Ovary (tissue), 9 donors: ENCODE data around the gene TRIP12. TPM values are rescaled to one million over a fixed set of nuclear protein-coding genes. Genes with fewer than 3 reads are reported as not detected.
"Not testable (repeated sequence)": the region's sequence is repeated elsewhere in the genome, so short reads cannot be mapped to it uniquely, and the experiment has no call there.

Experiments used
- DNase-seq, 5 donors: peaks; one replicate each; pipeline ENCODE4 v3.0.0-alpha.2; 2019 to 2020
- H3K27ac ChIP-seq, 2 donors: fragments of 200-600 bp; one replicate each; pipeline versions ENCODE4 v1.5.1 to v1.8.0; 2019 to 2022
- H3K27me3 ChIP-seq: fragments of 200-600 bp; one replicate; pipeline ENCODE4 v1.8.0; 2022
- H3K36me3 ChIP-seq: fragments of 200-600 bp; sonication (generic); one replicate; pipeline ENCODE4 v1.5.1; 2019
- H3K4me1 ChIP-seq: one replicate; pipeline ENCODE4 v1.8.1; 2013; ENCODE audit warnings: mild to moderate bottlenecking, moderate library complexity; ENCODE audit not compliant: insufficient read depth
- H3K4me3 ChIP-seq: fragments of 200-600 bp; sonication (generic); one replicate; pipeline ENCODE4 v1.5.1; 2017
- H3K9me3 ChIP-seq, 2 donors: fragments of 200-600 bp in 1 of 2; sonication (generic) in 1 of 2; one replicate each; pipeline versions ENCODE4 v1.5.1 to v1.8.1; 2013 to 2019; ENCODE audit warnings: mild to moderate bottlenecking in 1 of 2, moderate library complexity in 1 of 2
- EP300 ChIP-seq: sonication (generic); formaldehyde crosslinking; IDR thresholded peaks from one replicate; pipeline ENCODE4 v1.6.1; 2017; ENCODE audit warnings: antibody characterized with exemption
- POLR2A ChIP-seq: fragments of 450-650 bp; IDR thresholded peaks from one replicate; pipeline ENCODE4 v1.6.1; 2017; ENCODE audit warnings: antibody characterized with exemption, mild to moderate bottlenecking, moderate library complexity
- WGBS, 3 donors: extraction: QIAGEN DNeasy Blood & Tissue Kit in 1 of 3; methylation state at CpG; one replicate each; pipeline versions ENCODE4 v1.1.5 to v1.1.7; 2013 to 2017; 5-methylcytosine and 5-hydroxymethylcytosine counted together
- intact Hi-C, 4 donors: fragments of 100-400 bp; cut with DNase I; formaldehyde crosslinking; loops; one replicate each; pipeline versions ENCODE4 v1.11.0 to v1.15.1; 2022 to 2023
- polyA plus RNA-seq, 2 donors: library from polyadenylated mRNA; stranded (reverse); fragments of 200-250 nt in 1 of 2; fragments of 350-450 nt in 1 of 2; fragmentation: Illumina TruSeq in 1 of 2; extraction: RNeasy Lipid Tissue Mini Kit (QIAGEN cat#74804) in 1 of 2; gene quantifications; one replicate each; pipeline ENCODE4 v1.2.3, GENCODE V29; 2013 to 2014
- total RNA-seq, 7 donors: library from RNA; depleted of rRNA in 2 of 7; stranded (reverse); fragments of >200 nt in 2 of 7; fragmentation: NEBNext Ultra II Directional in 3 of 7; extraction: Animal tissue kit (Norgen Biotek cat#: 25700) in 3 of 7; gene quantifications; one replicate each; pipeline versions ENCODE4 v1.1.0 to v1.2.4, GENCODE V29; 2016 to 2023
- TF ChIP-seq, protein P1 (sequence below), 3 donors: fragments of 450-650 bp in 2 of 3; fragments of 200-600 bp in 1 of 3; IDR thresholded peaks; one replicate each; pipeline versions ENCODE4 v1.5.1 to v1.8.0; 2016 to 2022; ENCODE audit warnings: antibody characterized with exemption in 3 of 3, mild to moderate bottlenecking in 1 of 3
- donor health status: DM: no; HTN: no; CAD: no; lungs with moderate emphysema.
- donor health status: DM: no; HTN: no; CAD: no.
- donor health status: Bipolar disorder and iron deficiency.
- donor health status: DM: yes; HTN: yes; CAD: no.
- donor health status: DM: no; HTN: no; CAD: no.
- donor health status: DM: yes; HTN: yes; CAD: no.

TRIP12 gene
- total and polyA plus RNA-seq, 9 donors: 30.4 to 221 (median 178) TPM

DNA sequence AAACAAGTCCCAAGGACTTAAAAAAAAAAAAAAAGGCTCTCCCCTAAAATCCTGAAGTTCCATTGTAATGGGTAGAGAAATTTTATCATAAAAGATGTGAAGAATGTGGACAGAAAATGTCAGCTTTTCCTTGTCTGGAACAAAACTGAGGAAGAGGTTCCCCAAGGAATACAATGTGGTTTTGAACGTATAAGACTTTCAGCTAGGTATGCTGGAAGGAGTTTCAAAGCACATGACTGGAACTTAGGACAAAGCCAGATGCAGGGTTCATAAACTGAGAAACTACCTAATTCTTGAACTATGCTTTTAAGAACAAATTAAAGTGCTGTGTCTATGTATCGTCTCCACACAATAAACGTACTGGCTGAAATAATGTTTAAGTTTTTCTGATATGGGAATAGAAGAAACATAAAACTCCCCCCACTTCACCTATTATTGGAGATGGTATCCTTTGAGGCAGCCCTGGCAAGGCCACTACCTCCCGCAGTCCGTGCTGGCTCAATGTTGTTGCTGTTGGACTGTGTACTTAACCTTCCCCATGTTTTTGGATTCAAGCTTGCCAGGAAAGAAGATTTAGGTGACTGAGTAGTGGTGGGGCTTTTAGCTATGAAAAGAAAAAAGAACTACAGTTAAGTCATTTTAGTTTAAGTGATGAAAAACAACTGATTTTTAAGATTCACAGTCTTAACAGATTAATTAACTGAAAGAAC, 123.2 kb downstream of the TRIP12 start:
- intact Hi-C loops: no loop called here
- Histone ChIP-seq H3K9me3 (no peaks in the 10 kb centered on the region), H3K36me3 (no peaks in the 10 kb centered on the region), H3K27ac (peak overlapping the region in 1 of 2 donors; percentile 48), H3K4me3 (no peak overlapping the region), H3K27me3 (no peaks in the 10 kb centered on the region), H3K4me1 (peaks cover 6% of the 10 kb centered on the region)
- DNase-seq: peak; percentile 28 to 53 (median 50)
- 5 to 13% (median 8%) methylated on average over 5 of the region's 5 CpGs for whole genome bisulfite sequencing, 3 donors
- TF ChIP-seq EP300 (no peak), POLR2A (no peak)
- TF ChIP-seq, protein P1, sequence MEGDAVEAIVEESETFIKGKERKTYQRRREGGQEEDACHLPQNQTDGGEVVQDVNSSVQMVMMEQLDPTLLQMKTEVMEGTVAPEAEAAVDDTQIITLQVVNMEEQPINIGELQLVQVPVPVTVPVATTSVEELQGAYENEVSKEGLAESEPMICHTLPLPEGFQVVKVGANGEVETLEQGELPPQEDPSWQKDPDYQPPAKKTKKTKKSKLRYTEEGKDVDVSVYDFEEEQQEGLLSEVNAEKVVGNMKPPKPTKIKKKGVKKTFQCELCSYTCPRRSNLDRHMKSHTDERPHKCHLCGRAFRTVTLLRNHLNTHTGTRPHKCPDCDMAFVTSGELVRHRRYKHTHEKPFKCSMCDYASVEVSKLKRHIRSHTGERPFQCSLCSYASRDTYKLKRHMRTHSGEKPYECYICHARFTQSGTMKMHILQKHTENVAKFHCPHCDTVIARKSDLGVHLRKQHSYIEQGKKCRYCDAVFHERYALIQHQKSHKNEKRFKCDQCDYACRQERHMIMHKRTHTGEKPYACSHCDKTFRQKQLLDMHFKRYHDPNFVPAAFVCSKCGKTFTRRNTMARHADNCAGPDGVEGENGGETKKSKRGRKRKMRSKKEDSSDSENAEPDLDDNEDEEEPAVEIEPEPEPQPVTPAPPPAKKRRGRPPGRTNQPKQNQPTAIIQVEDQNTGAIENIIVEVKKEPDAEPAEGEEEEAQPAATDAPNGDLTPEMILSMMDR (IDR thresholded peaks at IDR 0.05): no peak

DNA sequence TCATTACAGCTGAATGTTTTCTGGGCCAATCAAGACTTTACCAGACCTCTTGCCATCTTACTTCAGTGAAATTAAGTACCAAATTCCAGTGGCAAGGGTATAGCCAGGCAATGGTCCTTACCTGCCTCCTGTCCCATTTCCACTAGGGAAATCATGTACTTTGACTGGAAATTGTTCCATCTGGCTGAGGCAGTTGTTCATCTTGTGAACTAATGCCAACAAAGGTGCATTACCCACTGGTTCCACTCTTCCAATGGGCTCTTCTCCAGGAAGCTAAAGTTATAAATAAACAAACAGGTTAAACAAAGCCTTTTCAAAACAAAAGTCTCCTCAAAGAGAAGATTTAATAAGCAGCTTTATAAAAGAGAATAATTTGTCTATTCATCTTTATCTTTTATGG, 126.8 kb downstream of the TRIP12 start:
- no peaks in the 10 kb centered on the region for H3K36me3 ChIP-seq
- intact Hi-C loops: no loop called here
- H3K27ac ChIP-seq: no peak overlapping the region

DNA sequence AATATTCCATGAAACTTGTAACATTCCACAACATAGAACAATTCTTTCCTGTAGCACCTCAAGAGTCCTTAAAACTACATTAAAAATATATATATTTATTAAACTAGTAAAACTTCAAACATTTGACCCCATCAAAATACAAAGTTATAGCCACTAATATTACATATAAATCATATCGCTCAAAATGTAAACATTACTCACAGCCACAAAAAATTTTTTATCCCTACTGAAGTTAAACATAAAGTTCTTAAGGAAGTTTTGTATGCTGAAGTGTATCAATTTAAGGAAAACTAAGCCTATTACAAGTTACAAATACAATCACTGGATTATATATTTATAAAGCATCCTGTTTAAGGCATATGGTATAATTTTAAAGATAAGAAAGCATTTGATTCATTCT, 127.2 kb downstream of the TRIP12 start:
- Histone ChIP-seq H3K9me3 (no peaks in the 10 kb centered on the region), H3K4me1 (peaks cover 6% of the 10 kb centered on the region), H3K27me3 (no peaks in the 10 kb centered on the region), H3K27ac (no peak overlapping the region), H3K36me3 (no peaks in the 10 kb centered on the region), H3K4me3 (no peak overlapping the region)
- 91 to 97% (median 93%) methylated on average over 1 of the region's 1 CpG for WGBS, 3 donors
- intact Hi-C loops: no loop called here
- no peak for DNase-seq
- TF ChIP-seq EP300 (no peak), POLR2A (no peak)
- TF ChIP-seq, protein P1 (IDR thresholded peaks at IDR 0.05): no peak

More for the DNA sequence above, 126.8 kb downstream of the TRIP12 start:
- H3K27me3 ChIP-seq: no peaks in the 10 kb centered on the region
- DNase-seq: no peak
- no peak overlapping the region for H3K4me3 ChIP-seq
- no peaks in the 10 kb centered on the region for H3K9me3 ChIP-seq
- no peak for TF ChIP-seq POLR2A
- TF ChIP-seq, protein P1 (IDR thresholded peaks at IDR 0.05): no peak
- no peak for TF ChIP-seq EP300
- H3K4me1 ChIP-seq: peaks cover 6% of the 10 kb centered on the region

DNA sequence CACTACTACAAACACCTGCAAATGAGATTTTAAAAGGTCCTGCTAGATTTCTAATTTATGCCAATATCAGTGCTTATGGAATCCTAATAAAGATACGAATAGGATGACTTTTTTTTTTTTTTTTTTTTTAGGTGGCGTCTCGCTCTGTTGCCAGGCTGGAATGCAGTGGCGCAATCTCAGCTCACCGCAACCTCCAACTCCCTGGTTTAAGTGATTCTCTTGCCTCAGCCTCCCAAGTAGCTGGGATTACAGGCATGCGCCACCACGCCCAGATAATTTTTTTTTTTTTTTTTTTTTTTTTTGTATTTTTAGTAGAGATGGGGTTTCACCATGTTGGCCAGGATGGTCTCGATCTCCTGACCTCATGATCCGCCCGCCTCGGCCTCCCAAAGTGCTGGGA, 135.5 kb downstream of the TRIP12 start:
- H3K36me3 ChIP-seq, H3K9me3 ChIP-seq, intact Hi-C loops, H3K4me1 ChIP-seq, H3K27ac ChIP-seq, DNase-seq, H3K4me3 ChIP-seq, H3K27me3 ChIP-seq: not testable (repeated sequence)
- 93 to 98% (median 96%) methylated on average over 11 of the region's 11 CpGs for WGBS, 3 donors

DNA sequence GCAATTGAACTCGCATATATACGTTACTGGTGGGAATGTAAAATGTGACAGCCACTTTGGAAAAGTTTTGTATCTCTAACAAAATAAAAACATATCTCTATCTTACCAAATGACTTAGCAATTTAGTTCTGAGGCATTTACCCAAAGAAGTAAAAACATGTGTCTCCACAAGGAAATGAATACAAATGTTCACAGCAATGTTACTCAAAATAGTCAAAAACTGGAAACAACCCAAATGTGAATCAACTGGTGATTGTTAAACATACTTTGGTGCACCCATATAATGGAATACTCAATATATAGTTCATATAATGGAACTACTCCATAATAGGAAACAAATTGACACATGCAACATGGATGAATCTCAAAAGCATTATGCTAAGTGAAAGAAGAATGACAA, 137.0 kb downstream of the TRIP12 start:
- no peaks in the 10 kb centered on the region for H3K4me1 ChIP-seq
- intact Hi-C loops: loop anchor here in 1 of 4 donors (5.0 kb wide), 1 partner anchor 378 kb away; no protein-coding TSS in a partner anchor
- DNase-seq: no peak
- no peak overlapping the region for H3K27ac ChIP-seq
- TF ChIP-seq, protein P1 (IDR thresholded peaks at IDR 0.05): no peak
- no peak for TF ChIP-seq EP300
- H3K36me3 ChIP-seq: no peaks in the 10 kb centered on the region
- no peak overlapping the region for H3K4me3 ChIP-seq
- WGBS, 3 donors: 58 to 87% (median 72%) methylated on average over 2 of the region's 2 CpGs
- H3K27me3 ChIP-seq: no peaks in the 10 kb centered on the region
- no peaks in the 10 kb centered on the region for H3K9me3 ChIP-seq
